Fibroblast of skin of scalp (primary cell): ENCODE measurements around the gene CNTN1. TPM values are rescaled to one million over a fixed set of nuclear protein-coding genes. Genes with fewer than 3 reads are reported as not detected.

Experiments used
- DNase-seq: peaks from one replicate; pipeline ENCODE4 v3.0.0-alpha.2; 2013
- polyA plus RNA-seq, 2 experiments: library from polyadenylated mRNA; unstranded; fragments of 120-200 nt; gene quantifications; one replicate each; pipeline ENCODE4 v1.2.1, GENCODE V29; 2013; ENCODE audit not compliant: insufficient read length in 2 of 2

The CNTN1 gene
- polyA plus RNA-seq (2013, experiment 1 of 2; ENCODE audit: insufficient read length), result 0.98 TPM
- 1.8 TPM for polyA plus RNA-seq (2013, experiment 2 of 2; ENCODE audit: insufficient read length)

- peak; percentile 55 for DNase-seq
Measured at GRCh38 chr12:40691913-40692764, at the start of gene CNTN1. CNTN1 (plus strand) TSS chr12:40692439.

- no peak for DNase-seq
Measured at GRCh38 chr12:40643506-40643905, 48.7 kb upstream of the CNTN1 start.

GRCh38 chr12:40643976-40644375 lies 48.3 kb upstream of the CNTN1 start:
- no peak for DNase-seq

GRCh38 chr12:40644708-40645107 lies 47.5 kb upstream of the CNTN1 start:
- DNase-seq, result no peak

GRCh38 chr12:40645361-40645760 lies 46.9 kb upstream of the CNTN1 start:
- no peak for DNase-seq

GRCh38 chr12:40646456-40646855 lies 45.8 kb upstream of the CNTN1 start:
- DNase-seq, result no peak

GRCh38 chr12:40646911-40647310 lies 45.3 kb upstream of the CNTN1 start:
- no peak for DNase-seq

GRCh38 chr12:40647651-40648050 lies 44.6 kb upstream of the CNTN1 start:
- no peak for DNase-seq

GRCh38 chr12:40648519-40648918 lies 43.7 kb upstream of the CNTN1 start:
- DNase-seq, result no peak

- no peak for DNase-seq
Measured at GRCh38 chr12:40650038-40650704, 42.1 kb upstream of the CNTN1 start.

GRCh38 chr12:40655451-40655850 lies 36.8 kb upstream of the CNTN1 start:
- DNase-seq, result no peak

- no peak for DNase-seq
Measured at GRCh38 chr12:40662366-40662765, 29.9 kb upstream of the CNTN1 start.

GRCh38 chr12:40663781-40664180 lies 28.5 kb upstream of the CNTN1 start:
- no peak for DNase-seq

GRCh38 chr12:40668099-40668529 lies 24.1 kb upstream of the CNTN1 start:
- no peak for DNase-seq

GRCh38 chr12:40672741-40673271 lies 19.4 kb upstream of the CNTN1 start:
- no peak for DNase-seq

- DNase-seq, result no peak
Measured at GRCh38 chr12:40681148-40681547, 11.1 kb upstream of the CNTN1 start.

GRCh38 chr12:40684986-40685385 lies 7.3 kb upstream of the CNTN1 start:
- DNase-seq, result no peak

GRCh38 chr12:40688085-40688725 lies 4.0 kb upstream of the CNTN1 start:
- no peak for DNase-seq

GRCh38 chr12:40689576-40689975 lies 2.7 kb upstream of the CNTN1 start:
- DNase-seq, result no peak

GRCh38 chr12:40692765-40693206 lies 547 bp downstream of the CNTN1 start:
- DNase-seq, result no peak

GRCh38 chr12:40693207-40693821 lies 1.1 kb downstream of the CNTN1 start:
- peak; percentile 2 for DNase-seq

- DNase-seq, result no peak
Measured at GRCh38 chr12:40697566-40698259, 5.5 kb downstream of the CNTN1 start.
